GM19240 (cell line): ENCODE results near the gene FRG2.
"Not testable (repeated sequence)": the region's sequence is repeated elsewhere in the genome, so short reads cannot be mapped to it uniquely, and the experiment has no call there.

Source experiments
- DNase-seq: peaks from one replicate; pipeline ENCODE4 v3.0.0; 2011; ENCODE audit warnings: low spot score; ENCODE audit not compliant: insufficient read length

The FRG2 gene

GRCh38 chr4:190027156-190027555, at the start of gene FRG2:
Gene FRG2, minus strand, starts transcription at chr4:190027256. Its CDS starts 52 bp downstream, at chr4:190027204.
- DNase-seq, result not testable (repeated sequence)

- not testable (repeated sequence) for DNase-seq
Measured at GRCh38 chr4:190068351-190068750, 41.3 kb upstream of the FRG2 start.

- not testable (repeated sequence) for DNase-seq
Measured at GRCh38 chr4:190064805-190065204, 37.7 kb upstream of the FRG2 start.

- not testable (repeated sequence) for DNase-seq
Measured at GRCh38 chr4:190064342-190064741, 37.3 kb upstream of the FRG2 start, which contains the start of gene DBET. Gene DBET, plus strand, starts transcription at chr4:190064502.

- not testable (repeated sequence) for DNase-seq
Measured at GRCh38 chr4:190058997-190059396, 31.9 kb upstream of the FRG2 start.

GRCh38 chr4:190049378-190050239, 22.6 kb upstream of the FRG2 start:
- not testable (repeated sequence) for DNase-seq

- not testable (repeated sequence) for DNase-seq
Measured at GRCh38 chr4:190047627-190048026, 20.6 kb upstream of the FRG2 start.

- DNase-seq, result not testable (repeated sequence)
Measured at GRCh38 chr4:190040873-190041272, 13.8 kb upstream of the FRG2 start.

GRCh38 chr4:190037704-190038388, 10.8 kb upstream of the FRG2 start:
- not testable (repeated sequence) for DNase-seq

GRCh38 chr4:190031264-190031663, 4.2 kb upstream of the FRG2 start:
- not testable (repeated sequence) for DNase-seq

GRCh38 chr4:190022614-190023281, 4.3 kb downstream of the FRG2 start:
- not testable (repeated sequence) for DNase-seq

GRCh38 chr4:190021973-190022372, 5.1 kb downstream of the FRG2 start:
- not testable (repeated sequence) for DNase-seq

- no peak for DNase-seq
Measured at GRCh38 chr4:190020790-190021717, 6.0 kb downstream of the FRG2 start.

- DNase-seq, result not testable (repeated sequence)
Measured at GRCh38 chr4:190019859-190020463, 7.1 kb downstream of the FRG2 start.

GRCh38 chr4:190019023-190019858, 7.8 kb downstream of the FRG2 start:
- no peak for DNase-seq

- DNase-seq, result no peak
Measured at GRCh38 chr4:190018201-190018920, 8.7 kb downstream of the FRG2 start.

GRCh38 chr4:190017357-190018200, 9.5 kb downstream of the FRG2 start:
- DNase-seq, result no peak
